ENCODE measurements around the gene SHCBP1L.

GRCh38 chr1:182960046-182960445 is 7.1 kb upstream of the SHCBP1L start:
- no peak for TF ChIP-seq STAT6 (CRISPR knock-in tag; conservative IDR thresholded peaks at IDR 0.05; ENCODE audit: low read depth)
- no peak for TF ChIP-seq JUN (CRISPR knock-in tag; IDR thresholded peaks at IDR 0.05)
- no peak for TF ChIP-seq CTCF (IDR thresholded peaks at IDR 0.05)
